PFSK-1 (cell line): ENCODE results near the gene SLC15A2.

ENCODE experiments used
- FOXP2 ChIP-seq: optimal IDR thresholded peaks from 2 replicates; pipeline ENCODE3; 2011; ENCODE audit warnings: borderline replicate concordance, control low read depth, inconsistent platforms; ENCODE audit not compliant: insufficient read depth; ENCODE audit errors: extremely low read length, extremely low read depth
- POLR2AphosphoS5 ChIP-seq: IDR thresholded peaks from 2 replicates; pipeline ENCODE4 v1.6.1; 2012; ENCODE audit warnings: low read depth, mild to moderate bottlenecking, control low read depth, low read length, moderate library complexity
- TAF1 ChIP-seq: IDR thresholded peaks from 2 replicates; pipeline ENCODE4 v1.6.1; 2012; ENCODE audit warnings: low read length, control low read depth, borderline replicate concordance; ENCODE audit not compliant: insufficient read depth
- TF ChIP-seq, protein P1 (sequence below), 2 experiments: IDR thresholded peaks; 2 replicates each; pipeline versions ENCODE4 v1.6.1 to v1.8.0; 2011 to 2012; ENCODE audit warnings: low read depth in 2 of 2, low read length in 2 of 2, control low read depth in 1 of 2, inconsistent platforms in 1 of 2, mild to moderate bottlenecking in 1 of 2, moderate library complexity in 1 of 2; ENCODE audit not compliant: insufficient read depth in 1 of 2

DNA sequence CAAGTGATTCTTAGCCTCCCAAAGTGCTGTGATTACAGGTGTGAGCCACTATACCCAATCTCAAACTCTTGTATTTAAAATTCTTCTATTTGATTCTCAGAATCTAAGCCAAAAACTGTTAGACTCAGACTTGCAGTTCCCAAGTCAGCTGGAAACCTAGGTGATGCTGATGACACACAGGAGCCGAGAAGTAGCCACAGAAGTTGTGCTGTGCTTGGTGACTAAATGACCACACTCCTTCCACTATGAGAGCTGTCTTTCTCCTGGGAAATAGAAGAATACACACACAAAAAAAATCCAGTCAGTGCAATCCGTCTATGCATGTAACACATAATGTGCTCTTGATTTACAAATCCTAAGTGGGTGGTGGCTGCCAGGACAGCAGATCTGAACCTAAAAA lies 93.9 kb downstream of the SLC15A2 start:
- TF ChIP-seq, protein P1, sequence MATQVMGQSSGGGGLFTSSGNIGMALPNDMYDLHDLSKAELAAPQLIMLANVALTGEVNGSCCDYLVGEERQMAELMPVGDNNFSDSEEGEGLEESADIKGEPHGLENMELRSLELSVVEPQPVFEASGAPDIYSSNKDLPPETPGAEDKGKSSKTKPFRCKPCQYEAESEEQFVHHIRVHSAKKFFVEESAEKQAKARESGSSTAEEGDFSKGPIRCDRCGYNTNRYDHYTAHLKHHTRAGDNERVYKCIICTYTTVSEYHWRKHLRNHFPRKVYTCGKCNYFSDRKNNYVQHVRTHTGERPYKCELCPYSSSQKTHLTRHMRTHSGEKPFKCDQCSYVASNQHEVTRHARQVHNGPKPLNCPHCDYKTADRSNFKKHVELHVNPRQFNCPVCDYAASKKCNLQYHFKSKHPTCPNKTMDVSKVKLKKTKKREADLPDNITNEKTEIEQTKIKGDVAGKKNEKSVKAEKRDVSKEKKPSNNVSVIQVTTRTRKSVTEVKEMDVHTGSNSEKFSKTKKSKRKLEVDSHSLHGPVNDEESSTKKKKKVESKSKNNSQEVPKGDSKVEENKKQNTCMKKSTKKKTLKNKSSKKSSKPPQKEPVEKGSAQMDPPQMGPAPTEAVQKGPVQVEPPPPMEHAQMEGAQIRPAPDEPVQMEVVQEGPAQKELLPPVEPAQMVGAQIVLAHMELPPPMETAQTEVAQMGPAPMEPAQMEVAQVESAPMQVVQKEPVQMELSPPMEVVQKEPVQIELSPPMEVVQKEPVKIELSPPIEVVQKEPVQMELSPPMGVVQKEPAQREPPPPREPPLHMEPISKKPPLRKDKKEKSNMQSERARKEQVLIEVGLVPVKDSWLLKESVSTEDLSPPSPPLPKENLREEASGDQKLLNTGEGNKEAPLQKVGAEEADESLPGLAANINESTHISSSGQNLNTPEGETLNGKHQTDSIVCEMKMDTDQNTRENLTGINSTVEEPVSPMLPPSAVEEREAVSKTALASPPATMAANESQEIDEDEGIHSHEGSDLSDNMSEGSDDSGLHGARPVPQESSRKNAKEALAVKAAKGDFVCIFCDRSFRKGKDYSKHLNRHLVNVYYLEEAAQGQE (IDR thresholded peaks at IDR 0.05; ENCODE audit: insufficient read depth in 1 of 2, low read depth in 2 of 2, low read length in 2 of 2) = no peak
- no peak for TF ChIP-seq TAF1
- TF ChIP-seq POLR2AphosphoS5 = no peak
- TF ChIP-seq FOXP2 = no peak
